ENCODE measurements around the gene CAMK2N1.

CAMK2N1 gene

DNA sequence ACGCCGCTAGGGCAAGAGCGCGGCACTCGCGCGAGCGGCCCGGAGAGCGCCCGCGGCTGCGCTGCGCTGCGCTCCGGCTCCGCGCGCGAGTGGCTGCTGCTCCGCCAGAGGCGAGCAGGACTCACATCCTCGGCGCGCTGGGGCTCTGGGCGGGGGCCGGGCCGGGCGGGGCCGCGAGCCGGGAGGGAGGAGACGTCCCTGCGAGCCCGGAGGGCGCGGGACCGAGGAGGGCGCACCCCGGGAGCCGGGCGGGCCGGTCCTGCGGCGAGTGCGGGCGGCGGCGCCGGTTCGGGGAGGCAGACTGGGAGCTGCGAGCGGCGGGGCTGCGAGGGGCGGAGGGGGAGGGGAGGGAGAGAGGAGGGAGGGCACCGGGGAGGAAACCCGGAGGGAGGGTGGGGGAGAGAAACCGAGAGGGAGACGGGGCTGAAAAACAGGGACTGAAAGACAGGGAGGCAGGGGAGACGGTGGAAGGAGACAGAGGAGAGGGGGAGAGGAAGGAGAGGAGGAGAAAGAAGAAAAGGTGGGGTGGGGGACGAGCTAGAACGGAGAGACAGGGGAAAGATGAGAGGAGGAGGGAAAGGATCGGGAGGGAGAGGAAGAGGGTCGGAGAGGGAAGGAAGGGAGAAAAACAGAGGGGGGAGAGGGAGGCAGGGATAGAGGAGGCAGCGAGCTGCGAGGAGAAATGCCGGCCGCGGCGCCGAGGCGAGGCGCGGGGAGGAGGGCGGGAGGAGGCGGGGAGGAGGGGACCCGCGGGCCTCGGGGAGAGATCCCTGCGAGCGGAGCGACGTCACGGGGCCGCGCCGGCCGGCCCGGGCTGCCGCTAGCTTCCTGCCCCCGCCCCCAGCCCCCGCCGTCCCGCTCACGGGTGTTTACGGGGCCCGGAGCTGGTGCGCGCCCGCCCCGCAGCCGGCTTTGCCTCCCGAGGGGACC is at the start of gene CAMK2N1:
TSS of gene CAMK2N1 (minus strand) at position 684 of the 930 bp plus-strand sequence. CDS start 831 bp downstream, outside the sequence.
- in situ Hi-C loops (cut with MboI; ENCODE audit: low sequenced_read_pairs): loop anchor here (25.0 kb wide), 1 partner anchor 273 kb away; no protein-coding TSS in a partner anchor

DNA sequence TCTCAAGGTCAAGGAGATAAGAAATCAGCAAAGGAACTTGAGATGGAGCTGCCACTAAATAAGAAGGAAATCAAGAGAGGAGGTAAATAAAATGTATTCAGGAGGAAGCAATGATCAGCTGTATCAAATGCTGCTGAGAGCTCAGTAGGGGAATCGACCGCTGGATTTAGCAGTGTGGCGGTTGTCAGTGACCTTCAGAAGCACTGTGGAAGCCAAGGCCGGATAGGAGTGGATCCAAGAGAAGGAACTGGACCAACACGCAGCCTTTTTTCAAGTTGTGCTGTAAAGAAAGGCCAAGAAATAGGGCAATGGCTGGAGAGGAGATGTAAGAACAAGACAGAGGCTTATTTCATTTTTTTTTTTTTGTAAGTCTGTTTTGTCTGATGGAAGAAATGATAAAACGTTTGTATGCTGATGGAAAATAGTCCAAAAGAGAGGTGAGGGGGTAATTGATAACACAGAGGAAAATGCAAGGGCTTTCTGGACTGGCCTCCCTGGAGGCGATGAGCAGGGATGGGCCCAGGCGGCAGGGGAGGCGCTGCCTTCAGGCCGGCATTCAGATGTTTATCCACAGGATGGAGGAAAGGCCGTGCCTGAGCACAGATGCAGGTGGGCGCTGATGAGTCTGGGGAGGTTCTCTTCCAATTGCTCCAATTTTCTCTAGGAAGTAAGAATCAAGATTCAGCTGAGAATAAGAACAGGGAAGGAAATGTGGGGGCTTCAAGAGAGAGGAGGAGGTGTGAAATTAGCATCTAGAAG is 48.8 kb upstream of the CAMK2N1 start:
- in situ Hi-C loops (cut with MboI; ENCODE audit: low sequenced_read_pairs): no loop called here

DNA sequence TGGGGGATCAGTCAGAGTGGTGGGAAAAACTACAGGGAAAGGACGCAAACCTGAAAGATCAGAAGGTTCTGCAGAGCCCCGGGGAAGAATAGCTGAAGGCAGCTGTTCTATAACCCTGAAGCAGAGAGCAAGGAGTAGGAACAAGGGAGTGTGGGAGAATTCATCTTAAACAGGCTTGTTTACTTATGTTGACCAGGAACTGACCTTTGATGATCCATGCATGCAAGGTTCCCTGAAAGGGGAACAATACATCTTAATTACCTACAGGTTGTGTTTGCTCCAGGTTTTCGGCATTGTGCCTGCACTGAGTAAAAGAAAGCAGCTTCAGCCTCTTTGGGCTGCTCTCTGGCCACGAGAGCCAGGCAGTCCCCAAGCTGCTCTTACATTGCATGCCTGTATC is 47.6 kb upstream of the CAMK2N1 start:
- in situ Hi-C loops (cut with MboI; ENCODE audit: low sequenced_read_pairs): no loop called here

DNA sequence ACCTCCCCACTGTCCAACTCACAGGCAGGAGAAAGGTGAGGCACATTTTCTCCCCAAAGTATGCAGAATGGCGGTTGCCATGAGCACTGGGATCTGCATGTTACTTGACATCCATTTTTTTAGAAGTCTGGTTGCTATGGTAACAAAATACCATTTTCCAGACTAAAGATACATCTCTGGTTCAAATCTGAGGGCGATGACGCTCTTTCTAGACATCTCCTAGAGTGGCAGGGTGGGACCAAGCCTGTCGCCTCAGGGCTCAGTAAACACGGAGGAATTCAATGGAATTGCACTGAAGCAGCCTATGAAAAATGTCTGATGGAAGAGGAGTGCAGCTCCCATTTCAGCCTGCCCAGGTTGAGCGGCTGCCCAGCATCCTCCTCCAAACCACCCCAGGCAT is 44.9 kb upstream of the CAMK2N1 start:
- in situ Hi-C loops (cut with MboI; ENCODE audit: low sequenced_read_pairs): no loop called here

DNA sequence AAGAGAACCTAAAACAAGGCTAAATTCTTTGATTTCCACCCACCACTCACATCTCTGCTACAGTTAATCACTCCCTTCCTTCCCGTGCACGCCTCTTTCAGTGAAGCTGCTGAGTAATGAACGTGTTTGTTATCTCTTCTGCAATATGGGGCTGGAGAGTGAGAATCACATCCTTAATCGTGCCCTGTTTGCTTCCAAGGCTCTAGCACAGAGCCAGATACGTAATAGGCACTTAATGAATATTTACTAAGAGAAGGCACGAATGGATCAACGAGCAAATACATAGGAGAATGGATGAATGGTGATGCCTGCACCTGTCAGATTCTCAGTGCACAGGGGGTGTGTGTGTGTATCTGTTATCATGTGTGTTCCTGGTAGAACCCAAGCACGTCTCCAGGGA is 44.3 kb upstream of the CAMK2N1 start:
- in situ Hi-C loops (cut with MboI; ENCODE audit: low sequenced_read_pairs): no loop called here

DNA sequence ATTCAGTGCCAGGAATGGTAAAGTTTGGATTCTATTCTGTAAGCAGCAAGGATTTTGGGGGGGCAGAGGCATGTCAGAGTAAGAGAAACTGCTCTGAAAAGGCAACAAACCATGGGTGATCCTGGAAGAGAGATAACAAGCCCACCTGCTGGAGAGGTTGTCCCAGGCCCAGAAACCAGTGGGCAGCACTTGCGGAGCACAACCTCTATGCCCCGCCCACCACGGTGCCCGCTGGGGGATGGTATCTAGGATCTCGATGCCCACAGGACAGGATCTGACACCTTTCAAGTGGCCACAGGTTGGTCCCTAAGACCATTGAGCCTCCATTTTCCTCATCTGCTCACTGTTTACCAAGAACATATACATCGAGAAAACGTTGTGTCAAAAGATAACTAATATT is 42.2 kb upstream of the CAMK2N1 start:
- in situ Hi-C loops (cut with MboI; ENCODE audit: low sequenced_read_pairs): loop anchor here (10.0 kb wide), 1 partner anchor 127 kb away; no protein-coding TSS in a partner anchor

DNA sequence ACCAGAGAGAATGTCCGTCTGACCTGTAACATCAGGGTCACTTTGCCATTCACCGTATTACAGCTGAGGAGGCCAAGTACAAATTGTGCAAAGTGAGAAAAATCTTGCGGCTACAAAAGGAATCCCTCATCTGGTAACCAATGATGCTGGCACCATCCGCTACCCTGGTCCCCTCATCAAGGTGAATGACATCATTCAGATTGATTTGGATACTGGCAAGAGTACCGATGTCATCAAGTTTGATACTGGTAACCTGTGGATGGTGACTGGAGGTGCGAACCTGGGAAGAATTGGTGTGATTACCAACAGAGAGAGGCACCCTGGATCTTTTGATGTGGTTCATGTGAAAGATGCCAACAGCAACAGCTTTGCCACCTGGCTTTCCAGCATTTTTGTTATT is 40.3 kb upstream of the CAMK2N1 start:
- in situ Hi-C loops (cut with MboI; ENCODE audit: low sequenced_read_pairs): loop anchor here (10.0 kb wide), 1 partner anchor 129 kb away; no protein-coding TSS in a partner anchor

DNA sequence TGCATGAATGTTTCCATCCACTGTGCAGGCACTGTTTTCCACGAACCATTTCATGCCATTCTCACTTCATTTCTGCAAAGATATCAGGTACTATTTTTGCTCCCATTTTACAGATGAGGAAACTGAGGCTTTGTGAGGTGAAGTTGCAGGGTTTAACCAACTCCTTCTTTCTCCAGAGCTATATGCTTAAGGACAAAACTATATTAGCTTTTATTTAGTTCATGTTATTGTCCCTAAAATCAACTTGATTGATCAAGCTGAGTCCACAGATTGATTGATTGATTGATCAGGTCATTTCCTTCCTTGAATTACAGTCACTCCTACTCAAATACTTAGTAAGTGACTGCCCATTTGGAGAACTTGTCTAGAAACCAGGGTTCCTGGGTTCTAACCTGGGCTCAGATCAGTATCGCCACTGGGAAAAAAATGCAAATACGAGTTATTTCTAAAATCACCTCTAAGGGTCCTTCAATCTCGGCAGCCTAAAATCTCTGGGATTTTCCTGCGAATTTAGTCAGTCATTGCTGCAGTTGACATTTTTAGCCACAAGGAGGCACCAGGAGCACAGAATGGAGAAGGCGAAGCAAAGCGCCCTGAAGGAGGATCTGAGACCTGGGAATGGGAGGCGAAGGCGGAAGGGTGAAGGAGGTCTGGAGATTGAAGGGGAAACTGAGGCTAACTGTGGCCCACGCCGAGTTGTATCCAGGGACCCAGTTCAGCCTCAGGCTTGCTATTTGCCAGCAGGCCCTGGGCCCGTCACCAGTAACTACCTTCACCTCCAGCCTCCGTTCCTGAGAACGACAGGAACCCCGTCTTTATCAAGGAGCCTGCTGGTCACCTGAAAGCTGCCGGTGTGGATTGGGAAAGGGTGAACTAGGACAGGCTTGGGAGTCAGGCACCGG is 36.2 kb upstream of the CAMK2N1 start:
- in situ Hi-C loops (cut with MboI; ENCODE audit: low sequenced_read_pairs): loop anchor here (10.0 kb wide), 1 partner anchor 133 kb away; no protein-coding TSS in a partner anchor

DNA sequence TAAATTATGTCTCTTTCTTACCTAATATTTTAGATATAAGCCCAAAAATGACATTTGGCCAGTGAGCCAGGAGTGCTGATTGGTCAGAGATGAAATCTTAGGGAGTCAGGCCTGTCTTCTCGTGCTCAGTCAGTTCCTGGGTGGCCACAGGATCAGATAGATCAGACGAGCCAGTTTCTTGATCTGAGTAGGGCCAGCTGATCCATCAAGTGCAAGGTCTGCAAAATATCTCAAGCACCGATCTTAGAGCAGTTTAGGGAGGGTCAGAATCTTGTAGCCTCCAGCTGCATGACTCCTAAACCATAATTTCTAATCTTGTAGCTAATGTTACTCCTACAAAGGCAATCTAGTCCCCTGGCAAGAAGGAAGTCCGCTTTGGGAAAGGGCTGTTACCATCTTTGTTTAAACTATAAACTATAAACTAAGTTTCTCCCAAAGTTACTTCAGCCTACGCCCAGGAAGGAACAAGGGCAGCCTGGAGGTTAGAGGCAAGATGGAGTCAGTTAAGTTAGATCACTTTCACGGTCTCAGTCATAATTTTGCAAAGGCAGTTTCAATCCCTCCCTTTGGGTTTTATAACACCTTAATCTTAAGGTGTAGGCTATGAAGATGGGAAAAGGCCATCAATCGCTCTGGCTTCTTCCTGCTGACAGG is 33.7 kb upstream of the CAMK2N1 start:
- in situ Hi-C loops (cut with MboI; ENCODE audit: low sequenced_read_pairs): loop anchor here (10.0 kb wide), 1 partner anchor 135 kb away; no protein-coding TSS in a partner anchor

DNA sequence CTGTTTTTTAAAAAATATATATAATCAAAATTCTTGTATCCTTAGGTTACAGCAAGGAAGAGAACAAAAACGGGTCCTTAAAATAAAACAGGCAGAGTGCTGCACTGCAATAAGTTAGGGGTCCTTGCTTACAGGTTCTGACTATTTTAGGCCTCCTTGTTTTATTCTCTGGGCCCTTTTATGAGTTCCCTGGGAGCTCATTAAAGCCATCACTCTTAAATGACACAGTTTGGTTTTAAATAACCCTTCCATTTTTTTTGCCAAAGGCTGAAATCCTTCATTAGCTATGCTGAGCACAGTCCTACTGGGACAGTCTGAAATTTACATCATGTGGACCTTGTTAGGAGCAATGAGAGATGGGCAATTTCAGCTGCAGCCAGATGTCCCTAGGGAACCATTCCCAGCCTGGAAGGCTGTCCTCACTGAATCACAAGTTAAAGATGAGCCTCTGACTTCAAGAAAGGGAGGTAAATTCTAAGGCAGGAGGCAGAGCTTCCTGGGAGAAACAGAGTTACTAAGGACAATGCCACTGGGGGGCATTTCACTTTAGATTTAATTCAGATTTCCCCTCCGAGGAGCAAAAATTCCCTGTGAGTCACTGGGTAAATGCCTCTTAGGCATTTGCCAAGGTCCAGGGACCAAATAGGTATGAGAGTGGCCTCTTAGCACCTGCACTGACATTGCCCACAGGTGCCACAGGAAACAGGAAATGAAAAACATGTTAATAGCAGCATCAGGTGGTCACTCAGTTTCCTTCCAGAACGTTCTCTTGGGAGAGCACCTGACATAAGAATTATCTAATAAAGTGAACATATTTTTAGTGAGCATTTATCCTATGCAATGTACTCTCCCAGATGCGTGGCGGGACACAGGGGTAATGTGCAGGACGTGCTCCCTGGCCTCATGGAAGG is 25.8 kb upstream of the CAMK2N1 start:
- in situ Hi-C loops (cut with MboI; ENCODE audit: low sequenced_read_pairs): no loop called here

DNA sequence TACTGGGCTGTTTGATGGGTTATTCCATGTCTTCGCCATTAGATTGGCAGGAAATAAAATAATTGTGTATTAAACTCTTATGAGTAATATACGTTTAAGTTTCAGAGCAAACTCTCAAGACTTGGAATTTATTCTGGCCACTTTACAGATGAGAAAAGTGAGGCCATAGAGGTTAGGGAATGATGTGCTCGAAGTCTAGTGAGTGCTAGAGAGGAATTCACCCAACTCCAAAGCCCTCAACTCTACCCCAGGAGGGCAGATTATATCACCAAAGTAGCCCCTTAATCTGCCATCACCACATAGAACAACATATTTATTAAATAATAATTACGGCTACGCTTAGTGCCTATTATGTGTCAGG is 22.4 kb upstream of the CAMK2N1 start:
- in situ Hi-C loops (cut with MboI; ENCODE audit: low sequenced_read_pairs): no loop called here

DNA sequence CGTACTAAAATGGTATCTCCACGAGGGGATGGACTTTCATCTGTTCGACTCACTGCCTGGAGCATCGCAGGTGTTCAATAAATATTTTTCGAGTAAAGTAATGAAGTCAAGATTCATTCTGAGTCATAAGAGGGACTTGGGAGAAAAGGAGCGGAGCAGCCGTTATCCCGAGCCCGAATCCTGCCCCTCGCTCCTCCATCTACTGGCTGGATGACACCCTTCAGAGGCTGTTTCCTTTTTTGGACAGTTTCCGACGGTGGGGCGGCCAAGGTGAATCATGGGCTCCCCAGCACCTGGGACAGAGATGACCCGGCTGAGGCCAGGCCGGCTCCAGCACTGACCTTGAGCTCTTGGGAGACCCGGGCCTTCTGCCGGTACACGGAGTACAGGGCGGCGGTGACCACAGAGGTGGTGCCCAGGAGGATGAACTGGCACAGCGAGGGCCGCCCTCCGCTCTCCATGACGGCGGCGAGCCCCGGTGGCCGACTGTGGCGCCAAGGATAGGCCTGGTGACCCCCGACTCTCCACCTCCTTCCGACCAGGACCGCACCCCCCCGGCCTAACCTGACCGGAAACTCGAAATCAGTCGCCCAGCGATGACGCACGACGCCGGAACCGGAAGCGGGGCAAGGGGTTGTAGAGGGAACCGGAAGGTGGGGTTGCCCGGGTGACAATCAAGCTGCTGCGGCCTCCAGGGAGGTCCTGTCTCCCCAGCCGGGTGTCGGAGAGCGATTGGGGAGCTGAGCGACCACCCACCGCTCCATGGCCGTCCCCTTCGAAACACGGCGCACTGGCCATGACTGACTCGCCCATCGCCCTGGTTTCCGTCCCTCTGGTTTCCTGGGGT is 21.8 kb upstream of the CAMK2N1 start, which contains the start of gene MUL1:
TSS of gene MUL1 (minus strand) at position 588 of the 847 bp plus-strand sequence. CDS start at position 461, 127 bp downstream.
- in situ Hi-C loops (cut with MboI; ENCODE audit: low sequenced_read_pairs): no loop called here

DNA sequence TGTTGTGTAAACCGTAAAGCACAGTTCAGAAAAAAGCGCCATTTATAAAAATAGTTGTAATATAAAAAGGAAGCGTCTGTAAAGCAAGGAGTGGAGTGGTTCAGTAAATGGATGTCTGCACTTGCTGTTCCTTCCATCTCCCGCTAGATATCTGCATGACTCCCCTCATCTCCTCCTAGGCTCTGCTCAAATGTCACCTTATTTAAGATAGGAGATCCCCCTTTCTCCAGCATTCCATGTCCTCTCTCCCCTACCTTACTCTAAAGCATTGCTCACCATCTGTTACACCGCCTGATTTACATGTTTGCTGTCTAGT is 21.2 kb upstream of the CAMK2N1 start:
- in situ Hi-C loops (cut with MboI; ENCODE audit: low sequenced_read_pairs): no loop called here

DNA sequence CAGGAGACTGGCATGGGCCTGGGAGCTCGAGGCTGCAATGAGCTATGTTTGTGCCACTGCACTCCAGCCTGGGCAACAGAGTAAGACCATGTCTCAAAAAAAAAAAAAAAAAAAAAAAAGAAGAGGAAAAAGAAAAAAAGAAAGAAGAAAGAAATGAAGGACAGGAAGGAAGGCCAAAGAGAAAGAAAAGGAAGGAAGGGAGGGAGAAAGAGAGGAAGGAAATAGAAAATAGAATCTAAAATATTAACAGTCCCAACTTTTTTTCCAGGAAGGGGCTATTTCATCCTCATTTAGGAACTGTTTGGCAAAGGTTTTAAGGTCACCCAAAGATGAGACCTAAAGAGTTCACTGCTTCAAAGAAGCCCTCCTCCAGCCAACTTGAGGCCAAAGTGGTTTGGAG is 19.5 kb upstream of the CAMK2N1 start:
- in situ Hi-C loops (cut with MboI; ENCODE audit: low sequenced_read_pairs): no loop called here

DNA sequence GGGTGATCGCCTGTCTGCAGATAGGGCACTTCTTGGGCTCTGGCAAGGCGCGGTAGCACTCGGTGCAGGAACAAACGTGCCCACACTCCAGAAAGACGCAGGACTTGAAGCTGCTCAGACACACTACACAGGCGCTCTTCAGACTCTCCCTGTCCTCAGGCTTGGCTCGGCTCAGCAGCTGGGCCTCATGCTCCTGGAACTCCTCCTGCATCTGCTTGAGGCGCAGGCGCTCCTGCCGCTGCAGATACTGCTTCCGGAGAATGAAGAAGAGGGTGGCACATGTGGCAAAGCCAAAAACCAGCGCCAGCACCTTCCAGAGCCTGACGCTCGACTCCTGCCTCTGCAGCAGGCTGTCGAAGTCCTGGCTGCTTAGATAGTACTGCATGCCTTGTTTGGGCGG is 14.7 kb upstream of the CAMK2N1 start:
- in situ Hi-C loops (cut with MboI; ENCODE audit: low sequenced_read_pairs): no loop called here

DNA sequence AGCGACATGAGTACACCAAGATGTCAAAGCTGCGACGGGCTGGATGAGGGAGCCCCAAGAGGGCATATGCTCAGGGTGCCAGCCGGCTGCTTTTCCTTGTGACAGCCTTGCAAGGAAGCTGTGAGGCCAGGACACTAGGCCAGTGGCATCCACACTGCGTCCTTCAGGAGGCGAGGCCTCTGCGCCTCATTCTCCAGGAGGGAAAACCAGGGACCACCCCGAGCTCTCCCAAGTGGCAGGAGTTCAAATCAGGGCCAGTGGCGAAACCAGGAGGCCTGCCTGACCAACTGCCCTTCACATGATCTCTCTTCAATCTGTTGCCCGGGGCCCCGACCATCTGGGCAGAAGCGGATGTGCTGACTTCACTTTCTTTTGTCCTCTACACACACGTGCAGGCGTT is 13.7 kb upstream of the CAMK2N1 start:
- in situ Hi-C loops (cut with MboI; ENCODE audit: low sequenced_read_pairs): loop anchor here (25.0 kb wide), 1 partner anchor 287 kb away; no protein-coding TSS in a partner anchor

DNA sequence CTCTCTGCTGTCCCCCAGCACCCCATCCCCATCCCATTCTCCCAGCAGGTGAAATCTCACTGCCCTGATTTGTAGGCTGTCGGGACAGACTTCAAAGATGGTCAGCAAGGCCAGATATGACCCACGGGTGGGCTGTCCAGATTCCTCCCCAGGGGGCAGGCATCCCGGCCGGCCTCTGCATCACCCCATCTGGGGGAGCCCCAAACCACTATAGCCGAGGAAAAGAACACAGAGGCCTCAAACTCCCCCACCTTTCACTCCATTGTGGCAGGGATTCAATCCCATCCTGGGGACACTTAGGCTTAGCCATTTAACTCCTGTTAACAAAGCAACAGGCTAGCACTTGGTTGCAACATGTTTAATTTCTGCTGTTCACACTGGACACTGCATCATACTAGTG is 13.1 kb upstream of the CAMK2N1 start:
- in situ Hi-C loops (cut with MboI; ENCODE audit: low sequenced_read_pairs): loop anchor here (25.0 kb wide), 1 partner anchor 287 kb away; no protein-coding TSS in a partner anchor

DNA sequence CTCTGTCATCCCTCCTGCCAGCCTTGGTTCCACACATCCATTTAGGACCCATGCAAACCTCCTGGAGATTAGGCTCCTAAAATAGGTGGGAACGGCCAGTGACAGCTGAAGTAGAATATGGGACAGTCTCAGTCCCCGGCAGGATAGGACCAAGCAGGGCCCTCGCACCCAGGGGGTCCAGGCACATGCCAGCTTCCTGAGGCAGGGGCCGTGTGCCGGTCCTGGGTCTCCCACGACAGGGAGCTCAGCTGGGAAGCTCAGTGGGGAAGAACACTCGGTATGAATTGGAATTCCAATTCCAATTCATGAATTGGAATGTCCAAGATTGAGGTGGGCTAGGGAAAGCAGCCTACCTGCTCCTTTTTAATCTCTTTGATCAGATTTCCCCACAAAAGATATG is 12.1 kb upstream of the CAMK2N1 start:
- in situ Hi-C loops (cut with MboI; ENCODE audit: low sequenced_read_pairs): loop anchor here (25.0 kb wide), 1 partner anchor 286 kb away; no protein-coding TSS in a partner anchor

Measured in HL-60/S4 treated with retinoic acid at 250 ng/mL for 4 days and 3 days (cell line).